K562 (cell line): ENCODE results near the gene TTL. TPM values are rescaled to one million over a fixed set of nuclear protein-coding genes. Genes with fewer than 3 reads are reported as not detected.
A peak's percentile ranks its signal among the peaks of the same experiment; 100 is the strongest.

Source experiments
- ATF1 ChIP-seq, 2 experiments: fragments of 450-650 bp in 1 of 2; IDR thresholded peaks; 2 replicates each; pipeline ENCODE4 v1.6.1; 2016; ENCODE audit warnings: missing compliant biosample characterization in 1 of 2, missing genetic modification characterization in 1 of 2
- BRF1 ChIP-seq: IDR thresholded peaks from 3 replicates; pipeline ENCODE4 v1.6.1; 2011; ENCODE audit warnings: borderline replicate concordance, mild to moderate bottlenecking; ENCODE audit not compliant: insufficient read length; ENCODE audit errors: extremely low read depth
- FOXA3 ChIP-seq, 2 experiments: fragments of 450-650 bp in 1 of 2; sonication (generic) in 1 of 2; formaldehyde crosslinking; IDR thresholded peaks in 1 of 2; conservative IDR thresholded peaks in 1 of 2; 2 replicates each; pipeline versions ENCODE4 v1.4.0 to v1.8.0; 2020 to 2022; ENCODE audit warnings: mild to moderate bottlenecking in 2 of 2, missing genetic modification reagents in 1 of 2
- GTF2A2 ChIP-seq: IDR thresholded peaks from 2 replicates; pipeline ENCODE4 v1.6.1; 2016; ENCODE audit warnings: mild to moderate bottlenecking, missing genetic modification characterization, missing compliant biosample characterization
- HEY1 ChIP-seq: fragments of 250-450 bp; sonication (Bioruptor Pico); IDR thresholded peaks from 2 replicates; pipeline ENCODE4 v1.5.0; 2020; ENCODE audit warnings: mild to moderate bottlenecking, moderate library complexity, borderline replicate concordance
- HNRNPUL1 ChIP-seq: fragments of 200-400 bp; formaldehyde crosslinking; IDR thresholded peaks from 2 replicates; pipeline ENCODE4 v1.6.1; 2017; ENCODE audit warnings: low read length
- KAT2B ChIP-seq: IDR thresholded peaks from one replicate; pipeline ENCODE4 v1.6.1; 2012; ENCODE audit warnings: low read depth, mild to moderate bottlenecking, control low read depth, inconsistent platforms, low read length, moderate library complexity
- MBD2 ChIP-seq: sonication (generic); IDR thresholded peaks from 2 replicates; pipeline ENCODE4 v1.6.1; 2016; ENCODE audit warnings: low read depth, borderline replicate concordance
- MXD1 ChIP-seq: fragments of 250-450 bp; sonication (Bioruptor Pico); IDR thresholded peaks from 2 replicates; pipeline ENCODE4 v1.8.0; 2021; ENCODE audit warnings: borderline replicate concordance, mild to moderate bottlenecking, moderate library complexity; ENCODE audit not compliant: poor library complexity, severe bottlenecking
- NCOA6 ChIP-seq: fragments of 450-650 bp; IDR thresholded peaks from 2 replicates; pipeline ENCODE4 v1.6.1; 2017; ENCODE audit warnings: mild to moderate bottlenecking
- NR2C1 ChIP-seq, 2 experiments: fragments of 450-650 bp; IDR thresholded peaks; 2 replicates each; pipeline ENCODE4 v1.6.1; 2017; ENCODE audit warnings: mild to moderate bottlenecking in 2 of 2, antibody characterized with exemption in 1 of 2, inconsistent platforms in 1 of 2, missing compliant biosample characterization in 1 of 2, missing genetic modification characterization in 1 of 2
- PHF20 ChIP-seq: fragments of 450-650 bp; IDR thresholded peaks from 2 replicates; pipeline ENCODE4 v1.6.1; 2018; ENCODE audit not compliant: partially characterized antibody
- POLR2A ChIP-seq: fragments of 450-650 bp; conservative IDR thresholded peaks from 2 replicates; pipeline ENCODE4 v1.6.1; 2016
- POLR2AphosphoS2 ChIP-seq: IDR thresholded peaks from 2 replicates; pipeline ENCODE4 v1.6.1; 2012; ENCODE audit warnings: low read length, improper control_type of control experiment
- SMARCA4 ChIP-seq: fragments of 450-650 bp; IDR thresholded peaks from 2 replicates; pipeline ENCODE4 v1.6.1; 2016
- SNRNP70 ChIP-seq: fragments of 200-400 bp; formaldehyde crosslinking; optimal IDR thresholded peaks from 2 replicates; pipeline ENCODE3; 2017; ENCODE audit warnings: low read depth, low read length
- SRF ChIP-seq, 2 experiments: fragments of 250-450, 450-650 bp in 1 of 2; sonication (Bioruptor Pico) in 1 of 2; sonication (generic) in 1 of 2; formaldehyde crosslinking; IDR thresholded peaks; 2 replicates each; pipeline versions ENCODE4 v1.5.0 to v1.5.1; 2020 to 2022; ENCODE audit warnings: mild to moderate bottlenecking in 1 of 2, missing genetic modification reagents in 1 of 2
- SRSF3 ChIP-seq: fragments of 200-400 bp; formaldehyde crosslinking; IDR thresholded peaks from 2 replicates; pipeline ENCODE4 v1.6.1; 2016; ENCODE audit warnings: mild to moderate bottlenecking, low read length, moderate library complexity; ENCODE audit not compliant: insufficient read depth
- TFAP4 ChIP-seq: sonication (generic); formaldehyde crosslinking; IDR thresholded peaks from 2 replicates; pipeline ENCODE4 v1.8.0; 2022; ENCODE audit warnings: missing genetic modification reagents, mild to moderate bottlenecking, moderate library complexity, borderline replicate concordance
- ZBTB5 ChIP-seq: fragments of 450-650 bp; IDR thresholded peaks from 2 replicates; pipeline ENCODE4 v1.6.1; 2017; ENCODE audit warnings: antibody characterized with exemption
- ZBTB8A ChIP-seq: fragments of 450-650 bp; IDR thresholded peaks from 2 replicates; pipeline ENCODE4 v1.6.1; 2018; ENCODE audit warnings: mild to moderate bottlenecking, moderate library complexity; ENCODE audit not compliant: partially characterized antibody
- ZNF121 ChIP-seq: sonication (generic); formaldehyde crosslinking; conservative IDR thresholded peaks from 2 replicates; pipeline ENCODE4 v1.8.0; 2022; ENCODE audit warnings: missing genetic modification reagents
- ZNF395 ChIP-seq: fragments of 200-800 bp; sonication (Bioruptor generic); IDR thresholded peaks from 2 replicates; pipeline ENCODE4 v1.6.1; 2017; ENCODE audit warnings: missing genetic modification characterization, missing compliant biosample characterization
- ZNF76 ChIP-seq: fragments of 250-450 bp; sonication (Bioruptor Pico); IDR thresholded peaks from 2 replicates; pipeline ENCODE4 v1.4.0; 2020; ENCODE audit warnings: mild to moderate bottlenecking, moderate library complexity, borderline replicate concordance
- polyA plus RNA-seq, 8 experiments: library from polyadenylated mRNA; depleted of rRNA in 4 of 8; stranded (reverse) in 5 of 8; unstranded in 3 of 8; fragments of >200 nt; fragmentation: Nextera tagmentation in 2 of 8; fragmentation: Illumina TruSeq in 1 of 8; extraction: Ambion mirVana in 2 of 8; extraction: Trizol in 1 of 8; gene quantifications; 2 replicates each; pipeline versions ENCODE4 v1.2.1 to v1.2.3, GENCODE V29; 2011 to 2014; ENCODE audit warnings: inconsistent platforms in 1 of 8, missing spikeins in 1 of 8
- total RNA-seq, 7 experiments: library from RNA; depleted of rRNA in 6 of 7; stranded (reverse); fragments of >200 nt in 6 of 7; fragmentation: Illumina TruSeq in 2 of 7; extraction: Trizol in 2 of 7; gene quantifications; 2 replicates each; pipeline versions ENCODE4 v1.2.1 to v1.2.3, GENCODE V29; 2011 to 2021; ENCODE audit warnings: low replicate concordance in 1 of 7

The TTL gene
- total and polyA plus RNA-seq, 9 of the 15 experiments (the other 6 are each of a cell fraction or from before 2014, with no cell fraction given), result 9.4 to 54.4 (median 34.9) TPM

GRCh38 chr2:112541315-112542122 is 59.6 kb downstream of the TTL start (continued):
- TF ChIP-seq SNRNP70, result no peak
- TF ChIP-seq ZNF395, result no peak
- TF ChIP-seq NR2C1 (IDR thresholded peaks at IDR 0.05), result no peak
- TF ChIP-seq NR2C1 (tag; IDR thresholded peaks at IDR 0.05), result no peak
- no peak for TF ChIP-seq SRF (CRISPR knock-in tag; IDR thresholded peaks at IDR 0.05)
- TF ChIP-seq TFAP4, result no peak; the same call in 1 of the 2 replicates
- TF ChIP-seq SRSF3, result no peak
- TF ChIP-seq ZNF76 (CRISPR knock-in tag), result no peak
- TF ChIP-seq ZBTB8A, result no peak
- no peak for TF ChIP-seq HNRNPUL1
- TF ChIP-seq ZBTB5, result no peak
- no peak for TF ChIP-seq ZNF121 (CRISPR knock-in tag)
- TF ChIP-seq POLR2A, result no peak; the same call in none of the 2 replicates
- TF ChIP-seq GTF2A2 (tag), result no peak
- no peak for TF ChIP-seq SMARCA4
- TF ChIP-seq POLR2AphosphoS2, result no peak
- TF ChIP-seq MXD1 (CRISPR knock-in tag), result no peak
- 0 out of 2 replicates have a peak, but pooled peaks have one; percentile 72 for TF ChIP-seq MBD2
- peak; percentile 79 for TF ChIP-seq PHF20
- no peak for TF ChIP-seq NCOA6
- no peak for TF ChIP-seq ATF1 (CRISPR knock-in tag; IDR thresholded peaks at IDR 0.05)
- no peak for TF ChIP-seq ATF1 (tag; IDR thresholded peaks at IDR 0.05)
- TF ChIP-seq FOXA3 (CRISPR knock-in tag; conservative IDR thresholded peaks at IDR 0.05 in 1 of 2, IDR thresholded peaks at IDR 0.05 in 1 of 2), result peak in 1 of 2 experiments; percentile 49; a peak in 1 of 4 replicates
- no peak for TF ChIP-seq HEY1
- TF ChIP-seq BRF1, result no peak
- no peak for TF ChIP-seq KAT2B
